ENCODE results near the gene MAGI1. TPM values are rescaled to one million over a fixed set of nuclear protein-coding genes. Genes with fewer than 3 reads are reported as not detected.
A peak's percentile ranks its signal among the peaks of the same experiment; 100 is the strongest.

Gene MAGI1
- total RNA-seq, 5 donors from 2014 or later (not counting 1 experiment from before 2014, with no cell fraction given): 0.23 to 0.63 (median 0.29) TPM

GRCh38 chr3:65343026-65343425 lies 695.7 kb downstream of the MAGI1 start:
- H3K36me3 ChIP-seq (ENCODE audit: control insufficient read depth in 2 of 2, extremely low read depth in 1 of 2, insufficient read depth in 1 of 2, low read length in 1 of 2): no peaks in the 10 kb centered on the region
- H3K9me3 ChIP-seq: no peaks in the 10 kb centered on the region
- no peak overlapping the region for H3K4me3 ChIP-seq (ENCODE audit: control insufficient read depth in 1 of 2, extremely low read depth in 1 of 2, low read length in 1 of 2)
- peaks cover 0 to 9% of the 10 kb centered on the region in 2 donors for H3K27me3 Mint-ChIP-seq
- no peak overlapping the region for H3K27ac ChIP-seq (ENCODE audit: low read length)
- 100% methylated on average over 5 of the region's 6 CpGs for WGBS (ENCODE audit: insufficient coverage)
- no peak overlapping the region for H3K4me3 Mint-ChIP-seq
- H3K4me1 Mint-ChIP-seq: no peaks in the 10 kb centered on the region
- no peak overlapping the region for H3K27ac Mint-ChIP-seq
- H3K4me1 ChIP-seq (ENCODE audit: control insufficient read depth in 1 of 2, extremely low read depth in 1 of 2, insufficient read depth in 2 of 2, low read length in 2 of 2): no peaks in the 10 kb centered on the region
- POLR2A ChIA-PET: interaction anchor here in 1 of 2 donors (0.6 kb wide), 1 partner anchor 11 kb away, joined by 5 read pairs; no protein-coding TSS in a partner anchor
- H3K27me3 ChIP-seq (replicated peaks in 1 of 2; ENCODE audit: control insufficient read depth in 2 of 2, extremely low read depth in 1 of 2, insufficient read depth in 2 of 2, low read length in 1 of 2): no peaks in the 10 kb centered on the region
- CTCF ChIA-PET: no interaction called here
- no peak for ATAC-seq (replicated peaks in 1 of 4)
- no peaks in the 10 kb centered on the region for H3K36me3 Mint-ChIP-seq
- no peak for DNase-seq
- peaks cover 3 to 17% (median 9%) of the 10 kb centered on the region in 3 donors for H3K9me3 Mint-ChIP-seq

- CTCF ChIA-PET: no interaction called here
- 63% methylated on average over 4 of the region's 12 CpGs for WGBS (ENCODE audit: insufficient coverage)
Measured at GRCh38 chr3:65342084-65342683, 696.5 kb downstream of the MAGI1 start.

GRCh38 chr3:65339192-65339740 lies 699.5 kb downstream of the MAGI1 start:
- Histone ChIP-seq H3K4me3 (ENCODE audit: control insufficient read depth in 1 of 2, extremely low read depth in 1 of 2, low read length in 1 of 2) (no peak overlapping the region), H3K9me3 (no peaks in the 10 kb centered on the region), H3K27ac (ENCODE audit: low read length) (no peak overlapping the region), H3K36me3 (ENCODE audit: control insufficient read depth in 2 of 2, extremely low read depth in 1 of 2, insufficient read depth in 1 of 2, low read length in 1 of 2) (no peaks in the 10 kb centered on the region), H3K4me1 (ENCODE audit: control insufficient read depth in 1 of 2, extremely low read depth in 1 of 2, insufficient read depth in 2 of 2, low read length in 2 of 2) (no peaks in the 10 kb centered on the region), H3K27me3 (replicated peaks in 1 of 2; ENCODE audit: control insufficient read depth in 2 of 2, extremely low read depth in 1 of 2, insufficient read depth in 2 of 2, low read length in 1 of 2) (no peaks in the 10 kb centered on the region)
- no CpG with 5 or more reads among the region's 2 CpGs for WGBS (ENCODE audit: insufficient coverage)
- H3K4me1 Mint-ChIP-seq: no peaks in the 10 kb centered on the region
- no peak for DNase-seq
- H3K27ac Mint-ChIP-seq: no peak overlapping the region
- peaks cover 0 to 9% of the 10 kb centered on the region in 2 donors for H3K27me3 Mint-ChIP-seq
- H3K9me3 Mint-ChIP-seq: peaks cover 7 to 23% (median 21%) of the 10 kb centered on the region in 3 donors
- H3K36me3 Mint-ChIP-seq: no peaks in the 10 kb centered on the region
- H3K4me3 Mint-ChIP-seq: no peak overlapping the region
- CTCF ChIA-PET: no interaction called here
- POLR2A ChIA-PET: no interaction called here
- ATAC-seq (replicated peaks in 1 of 4): no peak

More at GRCh38 chr3:65342084-65342683, 696.5 kb downstream of the MAGI1 start:
- ATAC-seq (replicated peaks in 1 of 4) (no peak), DNase-seq (peak in 1 of 35 experiments; percentile 1)
- H3K27ac Mint-ChIP-seq: no peak overlapping the region
- H3K4me1 Mint-ChIP-seq: no peaks in the 10 kb centered on the region
- Histone ChIP-seq H3K4me3 (ENCODE audit: control insufficient read depth in 1 of 2, extremely low read depth in 1 of 2, low read length in 1 of 2) (no peak overlapping the region), H3K27ac (ENCODE audit: low read length) (no peak overlapping the region), H3K4me1 (ENCODE audit: control insufficient read depth in 1 of 2, extremely low read depth in 1 of 2, insufficient read depth in 2 of 2, low read length in 2 of 2) (no peaks in the 10 kb centered on the region), H3K27me3 (replicated peaks in 1 of 2; ENCODE audit: control insufficient read depth in 2 of 2, extremely low read depth in 1 of 2, insufficient read depth in 2 of 2, low read length in 1 of 2) (no peaks in the 10 kb centered on the region), H3K36me3 (ENCODE audit: control insufficient read depth in 2 of 2, extremely low read depth in 1 of 2, insufficient read depth in 1 of 2, low read length in 1 of 2) (no peaks in the 10 kb centered on the region), H3K9me3 (no peaks in the 10 kb centered on the region)
- no peaks in the 10 kb centered on the region for H3K36me3 Mint-ChIP-seq
- peaks cover 5 to 17% (median 13%) of the 10 kb centered on the region in 3 donors for H3K9me3 Mint-ChIP-seq
- POLR2A ChIA-PET: no interaction called here
- H3K4me3 Mint-ChIP-seq: no peak overlapping the region
- H3K27me3 Mint-ChIP-seq: peaks cover 0 to 9% of the 10 kb centered on the region in 2 donors

- Histone ChIP-seq H3K9me3 (no peaks in the 10 kb centered on the region), H3K4me1 (ENCODE audit: control insufficient read depth in 1 of 2, extremely low read depth in 1 of 2, insufficient read depth in 2 of 2, low read length in 2 of 2) (no peaks in the 10 kb centered on the region), H3K27me3 (replicated peaks in 1 of 2; ENCODE audit: control insufficient read depth in 2 of 2, extremely low read depth in 1 of 2, insufficient read depth in 2 of 2, low read length in 1 of 2) (no peaks in the 10 kb centered on the region), H3K27ac (ENCODE audit: low read length) (no peak overlapping the region), H3K4me3 (ENCODE audit: control insufficient read depth in 1 of 2, extremely low read depth in 1 of 2, low read length in 1 of 2) (no peak overlapping the region), H3K36me3 (ENCODE audit: control insufficient read depth in 2 of 2, extremely low read depth in 1 of 2, insufficient read depth in 1 of 2, low read length in 1 of 2) (no peaks in the 10 kb centered on the region)
- Mint-ChIP-seq H3K9me3 (peaks cover 7 to 23% (median 21%) of the 10 kb centered on the region in 3 donors), H3K27ac (no peak overlapping the region), H3K36me3 (no peaks in the 10 kb centered on the region), H3K4me1 (no peaks in the 10 kb centered on the region), H3K4me3 (no peak overlapping the region), H3K27me3 (peaks cover 0 to 9% of the 10 kb centered on the region in 2 donors)
- POLR2A ChIA-PET: no interaction called here
- no peak for ATAC-seq (replicated peaks in 1 of 4)
- no peak for DNase-seq
- CTCF ChIA-PET: no interaction called here
Measured at GRCh38 chr3:65338571-65338970, 700.1 kb downstream of the MAGI1 start.

- WGBS (ENCODE audit: insufficient coverage): 44% methylated on average over 1 of the region's 3 CpGs
- DNase-seq: no peak
Measured at GRCh38 chr3:65335587-65335986, 703.1 kb downstream of the MAGI1 start.

GRCh38 chr3:65334045-65334665 lies 704.6 kb downstream of the MAGI1 start:
- H3K27ac Mint-ChIP-seq: no peak overlapping the region
- H3K4me3 Mint-ChIP-seq: no peak overlapping the region
- no peaks in the 10 kb centered on the region for H3K9me3 ChIP-seq
- DNase-seq (no peak), ATAC-seq (replicated peaks in 1 of 4) (no peak)
- H3K27me3 Mint-ChIP-seq: no peaks in the 10 kb centered on the region
- no peaks in the 10 kb centered on the region for H3K4me1 ChIP-seq (ENCODE audit: control insufficient read depth in 1 of 2, extremely low read depth in 1 of 2, insufficient read depth in 2 of 2, low read length in 2 of 2)
- no peaks in the 10 kb centered on the region for H3K27me3 ChIP-seq (replicated peaks in 1 of 2; ENCODE audit: control insufficient read depth in 2 of 2, extremely low read depth in 1 of 2, insufficient read depth in 2 of 2, low read length in 1 of 2)
- 30% methylated on average over 1 of the region's 1 CpG for WGBS (ENCODE audit: insufficient coverage)
- no peaks in the 10 kb centered on the region for H3K4me1 Mint-ChIP-seq
- no peak overlapping the region for H3K4me3 ChIP-seq (ENCODE audit: control insufficient read depth in 1 of 2, extremely low read depth in 1 of 2, low read length in 1 of 2)
- no peaks in the 10 kb centered on the region for H3K36me3 ChIP-seq (ENCODE audit: control insufficient read depth in 2 of 2, extremely low read depth in 1 of 2, insufficient read depth in 1 of 2, low read length in 1 of 2)
- no peaks in the 10 kb centered on the region for H3K36me3 Mint-ChIP-seq
- ChIA-PET POLR2A (no interaction called here), CTCF (interaction anchor here in 1 of 2 donors (0.6 kb wide), 2 partner anchors 37 to 130 kb away, joined by 3 to 4 read pairs; no protein-coding TSS in a partner anchor)
- peaks cover 8 to 17% (median 15%) of the 10 kb centered on the region in 3 donors for H3K9me3 Mint-ChIP-seq
- no peak overlapping the region for H3K27ac ChIP-seq (ENCODE audit: low read length)

More at GRCh38 chr3:65335587-65335986, 703.1 kb downstream of the MAGI1 start:
- CTCF ChIA-PET: no interaction called here
- H3K27ac ChIP-seq (ENCODE audit: low read length): no peak overlapping the region
- H3K4me1 ChIP-seq (ENCODE audit: control insufficient read depth in 1 of 2, extremely low read depth in 1 of 2, insufficient read depth in 2 of 2, low read length in 2 of 2): no peaks in the 10 kb centered on the region
- peaks cover 0 to 4% of the 10 kb centered on the region in 2 donors for H3K27me3 Mint-ChIP-seq
- H3K4me1 Mint-ChIP-seq: no peaks in the 10 kb centered on the region
- no peaks in the 10 kb centered on the region for H3K36me3 ChIP-seq (ENCODE audit: control insufficient read depth in 2 of 2, extremely low read depth in 1 of 2, insufficient read depth in 1 of 2, low read length in 1 of 2)
- H3K27me3 ChIP-seq (replicated peaks in 1 of 2; ENCODE audit: control insufficient read depth in 2 of 2, extremely low read depth in 1 of 2, insufficient read depth in 2 of 2, low read length in 1 of 2): no peaks in the 10 kb centered on the region
- H3K4me3 Mint-ChIP-seq: no peak overlapping the region
- H3K9me3 Mint-ChIP-seq: peaks cover 8 to 17% (median 12%) of the 10 kb centered on the region in 3 donors
- no peaks in the 10 kb centered on the region for H3K9me3 ChIP-seq
- no peak overlapping the region for H3K27ac Mint-ChIP-seq
- no peaks in the 10 kb centered on the region for H3K36me3 Mint-ChIP-seq
- H3K4me3 ChIP-seq (ENCODE audit: control insufficient read depth in 1 of 2, extremely low read depth in 1 of 2, low read length in 1 of 2): no peak overlapping the region
- POLR2A ChIA-PET: no interaction called here
- no peak for ATAC-seq (replicated peaks in 1 of 4)
